Measurements from ENCODE around the gene PBX3.

DNA sequence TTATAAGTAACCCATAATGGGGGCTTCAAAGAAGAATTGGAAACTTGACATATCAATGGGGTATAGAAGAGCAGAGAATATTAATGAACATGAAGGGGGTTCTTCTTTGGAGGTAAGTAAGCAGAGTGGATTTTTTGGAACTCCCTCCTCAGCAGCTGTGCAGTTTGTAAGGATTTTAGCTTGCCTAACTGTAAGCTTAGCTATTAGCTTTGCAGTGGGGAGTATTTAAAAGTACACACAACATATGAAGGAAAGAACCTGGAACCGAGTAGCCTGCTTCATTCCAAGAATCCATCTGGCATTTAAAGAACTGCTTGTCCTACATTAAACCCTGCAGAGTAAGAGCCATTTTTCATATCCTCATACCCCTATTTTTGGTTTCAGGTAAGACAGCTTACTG, 2.2 kb upstream of the PBX3 start:
- TF ChIP-seq, protein P1, sequence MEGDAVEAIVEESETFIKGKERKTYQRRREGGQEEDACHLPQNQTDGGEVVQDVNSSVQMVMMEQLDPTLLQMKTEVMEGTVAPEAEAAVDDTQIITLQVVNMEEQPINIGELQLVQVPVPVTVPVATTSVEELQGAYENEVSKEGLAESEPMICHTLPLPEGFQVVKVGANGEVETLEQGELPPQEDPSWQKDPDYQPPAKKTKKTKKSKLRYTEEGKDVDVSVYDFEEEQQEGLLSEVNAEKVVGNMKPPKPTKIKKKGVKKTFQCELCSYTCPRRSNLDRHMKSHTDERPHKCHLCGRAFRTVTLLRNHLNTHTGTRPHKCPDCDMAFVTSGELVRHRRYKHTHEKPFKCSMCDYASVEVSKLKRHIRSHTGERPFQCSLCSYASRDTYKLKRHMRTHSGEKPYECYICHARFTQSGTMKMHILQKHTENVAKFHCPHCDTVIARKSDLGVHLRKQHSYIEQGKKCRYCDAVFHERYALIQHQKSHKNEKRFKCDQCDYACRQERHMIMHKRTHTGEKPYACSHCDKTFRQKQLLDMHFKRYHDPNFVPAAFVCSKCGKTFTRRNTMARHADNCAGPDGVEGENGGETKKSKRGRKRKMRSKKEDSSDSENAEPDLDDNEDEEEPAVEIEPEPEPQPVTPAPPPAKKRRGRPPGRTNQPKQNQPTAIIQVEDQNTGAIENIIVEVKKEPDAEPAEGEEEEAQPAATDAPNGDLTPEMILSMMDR (conservative IDR thresholded peaks at IDR 0.05 in 1 of 2, IDR thresholded peaks at IDR 0.05 in 1 of 2; ENCODE audit: extremely low read depth in 1 of 2, insufficient read depth in 1 of 2, low read depth in 1 of 2, low read length in 2 of 2): no peak
- no peak for TF ChIP-seq EZH2 (IDR thresholded peaks at IDR 0.05; ENCODE audit: borderline replicate concordance, low read length)
